Measurements from ENCODE around the gene FBRS. TPM values are rescaled to one million over a fixed set of nuclear protein-coding genes. Genes with fewer than 3 reads are reported as not detected.

The FBRS gene
- total and polyA plus RNA-seq, 2 of the 13 experiments (the other 11 are each of a cell fraction or from before 2014, with no cell fraction given): 13.7 to 16.2 TPM

DNA sequence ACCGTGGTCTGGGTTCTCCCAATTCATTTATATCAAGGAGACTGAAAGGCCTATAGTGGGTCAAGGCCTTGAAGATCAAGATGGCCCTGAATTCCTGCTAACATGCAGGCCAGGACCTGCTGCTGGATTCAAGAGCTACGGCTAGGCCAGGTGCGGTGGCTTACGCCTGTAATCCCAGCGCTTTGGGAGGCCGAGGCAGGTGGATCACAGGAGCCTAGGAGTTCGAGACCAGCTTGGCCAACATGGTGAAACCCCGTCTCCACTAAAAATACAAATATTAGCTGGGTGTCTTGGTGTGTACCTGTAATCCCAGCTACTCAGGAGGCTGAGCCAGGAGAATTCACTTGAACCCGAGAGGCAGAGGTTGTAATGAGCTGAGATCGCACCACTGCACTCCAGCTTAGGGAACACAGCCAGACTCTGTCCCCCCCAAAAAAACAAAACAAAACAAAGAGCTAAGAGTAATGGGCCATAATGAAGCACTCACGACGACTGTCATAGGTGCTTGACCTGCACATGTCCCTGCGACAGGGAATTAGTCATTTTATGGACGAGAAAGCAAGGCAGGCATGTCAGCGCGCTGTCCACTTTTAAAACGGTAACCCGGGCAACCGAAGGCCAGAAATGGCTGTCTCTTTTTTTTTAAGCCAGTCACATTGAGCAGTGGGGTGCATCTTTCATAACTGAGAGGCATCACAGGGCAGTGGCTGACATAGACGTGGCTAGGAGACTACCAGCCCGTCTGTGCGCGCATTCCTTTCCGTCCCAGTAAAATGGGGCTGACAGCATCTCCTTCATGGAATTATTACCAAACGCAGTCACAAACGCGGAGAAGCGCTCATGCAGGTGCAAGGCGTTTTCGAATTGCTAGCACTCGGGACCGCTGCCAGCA lies 1.0 kb upstream of the FBRS start (continued):
- TF ChIP-seq, protein P1, sequence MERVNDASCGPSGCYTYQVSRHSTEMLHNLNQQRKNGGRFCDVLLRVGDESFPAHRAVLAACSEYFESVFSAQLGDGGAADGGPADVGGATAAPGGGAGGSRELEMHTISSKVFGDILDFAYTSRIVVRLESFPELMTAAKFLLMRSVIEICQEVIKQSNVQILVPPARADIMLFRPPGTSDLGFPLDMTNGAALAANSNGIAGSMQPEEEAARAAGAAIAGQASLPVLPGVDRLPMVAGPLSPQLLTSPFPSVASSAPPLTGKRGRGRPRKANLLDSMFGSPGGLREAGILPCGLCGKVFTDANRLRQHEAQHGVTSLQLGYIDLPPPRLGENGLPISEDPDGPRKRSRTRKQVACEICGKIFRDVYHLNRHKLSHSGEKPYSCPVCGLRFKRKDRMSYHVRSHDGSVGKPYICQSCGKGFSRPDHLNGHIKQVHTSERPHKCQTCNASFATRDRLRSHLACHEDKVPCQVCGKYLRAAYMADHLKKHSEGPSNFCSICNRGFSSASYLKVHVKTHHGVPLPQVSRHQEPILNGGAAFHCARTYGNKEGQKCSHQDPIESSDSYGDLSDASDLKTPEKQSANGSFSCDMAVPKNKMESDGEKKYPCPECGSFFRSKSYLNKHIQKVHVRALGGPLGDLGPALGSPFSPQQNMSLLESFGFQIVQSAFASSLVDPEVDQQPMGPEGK (CRISPR knock-in tag; IDR thresholded peaks at IDR 0.05): no peak
- TF ChIP-seq, protein P2, sequence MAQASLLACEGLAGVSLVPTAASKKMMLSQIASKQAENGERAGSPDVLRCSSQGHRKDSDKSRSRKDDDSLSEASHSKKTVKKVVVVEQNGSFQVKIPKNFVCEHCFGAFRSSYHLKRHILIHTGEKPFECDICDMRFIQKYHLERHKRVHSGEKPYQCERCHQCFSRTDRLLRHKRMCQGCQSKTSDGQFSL (CRISPR knock-in tag; IDR thresholded peaks at IDR 0.05): no peak
- TF ChIP-seq SP4 (CRISPR knock-in tag; IDR thresholded peaks at IDR 0.05) (no peak), RAD51 (IDR thresholded peaks at IDR 0.05; ENCODE audit: borderline replicate concordance) (no peak), KAT8 (CRISPR knock-in tag; IDR thresholded peaks at IDR 0.05) (no peak), ZNF572 (CRISPR knock-in tag; IDR thresholded peaks at IDR 0.05) (no peak), TP53 (CRISPR knock-in tag; conservative IDR thresholded peaks at IDR 0.05) (no peak), ZSCAN9 (CRISPR knock-in tag; IDR thresholded peaks at IDR 0.05; ENCODE audit: borderline replicate concordance) (no peak; the same call in 1 of the 2 replicates), ZNF354B (CRISPR knock-in tag; IDR thresholded peaks at IDR 0.05) (0 out of 2 replicates have a peak, but pooled peaks have one; percentile 33), LCORL (IDR thresholded peaks at IDR 0.05) (no peak), LCORL (CRISPR knock-in tag; IDR thresholded peaks at IDR 0.05) (no peak; the same call in 1 of the 2 replicates), ZNF746 (CRISPR knock-in tag; IDR thresholded peaks at IDR 0.05) (no peak; the same call in 1 of the 2 replicates), NRL (CRISPR knock-in tag; IDR thresholded peaks at IDR 0.05; ENCODE audit: borderline replicate concordance) (0 out of 2 replicates have a peak, but pooled peaks have one; percentile 61)
- TF ChIP-seq, protein P3, sequence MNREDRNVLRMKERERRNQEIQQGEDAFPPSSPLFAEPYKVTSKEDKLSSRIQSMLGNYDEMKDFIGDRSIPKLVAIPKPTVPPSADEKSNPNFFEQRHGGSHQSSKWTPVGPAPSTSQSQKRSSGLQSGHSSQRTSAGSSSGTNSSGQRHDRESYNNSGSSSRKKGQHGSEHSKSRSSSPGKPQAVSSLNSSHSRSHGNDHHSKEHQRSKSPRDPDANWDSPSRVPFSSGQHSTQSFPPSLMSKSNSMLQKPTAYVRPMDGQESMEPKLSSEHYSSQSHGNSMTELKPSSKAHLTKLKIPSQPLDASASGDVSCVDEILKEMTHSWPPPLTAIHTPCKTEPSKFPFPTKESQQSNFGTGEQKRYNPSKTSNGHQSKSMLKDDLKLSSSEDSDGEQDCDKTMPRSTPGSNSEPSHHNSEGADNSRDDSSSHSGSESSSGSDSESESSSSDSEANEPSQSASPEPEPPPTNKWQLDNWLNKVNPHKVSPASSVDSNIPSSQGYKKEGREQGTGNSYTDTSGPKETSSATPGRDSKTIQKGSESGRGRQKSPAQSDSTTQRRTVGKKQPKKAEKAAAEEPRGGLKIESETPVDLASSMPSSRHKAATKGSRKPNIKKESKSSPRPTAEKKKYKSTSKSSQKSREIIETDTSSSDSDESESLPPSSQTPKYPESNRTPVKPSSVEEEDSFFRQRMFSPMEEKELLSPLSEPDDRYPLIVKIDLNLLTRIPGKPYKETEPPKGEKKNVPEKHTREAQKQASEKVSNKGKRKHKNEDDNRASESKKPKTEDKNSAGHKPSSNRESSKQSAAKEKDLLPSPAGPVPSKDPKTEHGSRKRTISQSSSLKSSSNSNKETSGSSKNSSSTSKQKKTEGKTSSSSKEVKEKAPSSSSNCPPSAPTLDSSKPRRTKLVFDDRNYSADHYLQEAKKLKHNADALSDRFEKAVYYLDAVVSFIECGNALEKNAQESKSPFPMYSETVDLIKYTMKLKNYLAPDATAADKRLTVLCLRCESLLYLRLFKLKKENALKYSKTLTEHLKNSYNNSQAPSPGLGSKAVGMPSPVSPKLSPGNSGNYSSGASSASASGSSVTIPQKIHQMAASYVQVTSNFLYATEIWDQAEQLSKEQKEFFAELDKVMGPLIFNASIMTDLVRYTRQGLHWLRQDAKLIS (CRISPR knock-in tag; IDR thresholded peaks at IDR 0.05): no peak
- TF ChIP-seq, protein P4, sequence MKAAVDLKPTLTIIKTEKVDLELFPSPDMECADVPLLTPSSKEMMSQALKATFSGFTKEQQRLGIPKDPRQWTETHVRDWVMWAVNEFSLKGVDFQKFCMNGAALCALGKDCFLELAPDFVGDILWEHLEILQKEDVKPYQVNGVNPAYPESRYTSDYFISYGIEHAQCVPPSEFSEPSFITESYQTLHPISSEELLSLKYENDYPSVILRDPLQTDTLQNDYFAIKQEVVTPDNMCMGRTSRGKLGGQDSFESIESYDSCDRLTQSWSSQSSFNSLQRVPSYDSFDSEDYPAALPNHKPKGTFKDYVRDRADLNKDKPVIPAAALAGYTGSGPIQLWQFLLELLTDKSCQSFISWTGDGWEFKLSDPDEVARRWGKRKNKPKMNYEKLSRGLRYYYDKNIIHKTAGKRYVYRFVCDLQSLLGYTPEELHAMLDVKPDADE (CRISPR knock-in tag; IDR thresholded peaks at IDR 0.05): 0 out of 2 replicates have a peak, but pooled peaks have one; percentile 18
- TF ChIP-seq, protein P5, sequence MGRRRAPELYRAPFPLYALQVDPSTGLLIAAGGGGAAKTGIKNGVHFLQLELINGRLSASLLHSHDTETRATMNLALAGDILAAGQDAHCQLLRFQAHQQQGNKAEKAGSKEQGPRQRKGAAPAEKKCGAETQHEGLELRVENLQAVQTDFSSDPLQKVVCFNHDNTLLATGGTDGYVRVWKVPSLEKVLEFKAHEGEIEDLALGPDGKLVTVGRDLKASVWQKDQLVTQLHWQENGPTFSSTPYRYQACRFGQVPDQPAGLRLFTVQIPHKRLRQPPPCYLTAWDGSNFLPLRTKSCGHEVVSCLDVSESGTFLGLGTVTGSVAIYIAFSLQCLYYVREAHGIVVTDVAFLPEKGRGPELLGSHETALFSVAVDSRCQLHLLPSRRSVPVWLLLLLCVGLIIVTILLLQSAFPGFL (CRISPR knock-in tag; IDR thresholded peaks at IDR 0.05): no peak; the same call in 1 of the 2 replicates
- TF ChIP-seq, protein P6, sequence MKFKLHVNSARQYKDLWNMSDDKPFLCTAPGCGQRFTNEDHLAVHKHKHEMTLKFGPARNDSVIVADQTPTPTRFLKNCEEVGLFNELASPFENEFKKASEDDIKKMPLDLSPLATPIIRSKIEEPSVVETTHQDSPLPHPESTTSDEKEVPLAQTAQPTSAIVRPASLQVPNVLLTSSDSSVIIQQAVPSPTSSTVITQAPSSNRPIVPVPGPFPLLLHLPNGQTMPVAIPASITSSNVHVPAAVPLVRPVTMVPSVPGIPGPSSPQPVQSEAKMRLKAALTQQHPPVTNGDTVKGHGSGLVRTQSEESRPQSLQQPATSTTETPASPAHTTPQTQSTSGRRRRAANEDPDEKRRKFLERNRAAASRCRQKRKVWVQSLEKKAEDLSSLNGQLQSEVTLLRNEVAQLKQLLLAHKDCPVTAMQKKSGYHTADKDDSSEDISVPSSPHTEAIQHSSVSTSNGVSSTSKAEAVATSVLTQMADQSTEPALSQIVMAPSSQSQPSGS (CRISPR knock-in tag; IDR thresholded peaks at IDR 0.05): no peak
- TF ChIP-seq, protein P7, sequence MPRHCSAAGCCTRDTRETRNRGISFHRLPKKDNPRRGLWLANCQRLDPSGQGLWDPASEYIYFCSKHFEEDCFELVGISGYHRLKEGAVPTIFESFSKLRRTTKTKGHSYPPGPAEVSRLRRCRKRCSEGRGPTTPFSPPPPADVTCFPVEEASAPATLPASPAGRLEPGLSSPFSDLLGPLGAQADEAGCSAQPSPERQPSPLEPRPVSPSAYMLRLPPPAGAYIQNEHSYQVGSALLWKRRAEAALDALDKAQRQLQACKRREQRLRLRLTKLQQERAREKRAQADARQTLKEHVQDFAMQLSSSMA (CRISPR knock-in tag; IDR thresholded peaks at IDR 0.05): no peak
